Muscle of leg (tissue), 11 donors: ENCODE results near the gene NKAIN2. TPM values are rescaled to one million over a fixed set of nuclear protein-coding genes. Genes with fewer than 3 reads are reported as not detected.
A peak's percentile ranks its signal among the peaks of the same experiment; 100 is the strongest.
"Not testable (repeated sequence)": the region's sequence is repeated elsewhere in the genome, so short reads cannot be mapped to it uniquely, and the experiment has no call there.

Source experiments
- DNase-seq: peaks from one replicate; pipeline ENCODE4 v3.0.0; 2013
- H3K27ac ChIP-seq: one replicate; pipeline ENCODE4 v1.5.1; 2013; ENCODE audit warnings: mild to moderate bottlenecking, low read length, control low read depth
- H3K27me3 ChIP-seq: one replicate; pipeline ENCODE4 v1.6.1; 2013; ENCODE audit warnings: low read length; ENCODE audit not compliant: control insufficient read depth, insufficient read depth
- H3K36me3 ChIP-seq: one replicate; pipeline ENCODE4 v1.6.1; 2013; ENCODE audit warnings: low read length; ENCODE audit not compliant: control insufficient read depth, insufficient read depth
- H3K4me1 ChIP-seq: one replicate; pipeline ENCODE4 v1.6.1; 2013; ENCODE audit warnings: low read length; ENCODE audit not compliant: control insufficient read depth, insufficient read depth
- H3K4me3 ChIP-seq: one replicate; pipeline ENCODE4 v1.5.1; 2013; ENCODE audit warnings: low read length, control low read depth
- H3K9me3 ChIP-seq: replicated peaks from 2 replicates; pipeline ENCODE4 v1.6.1; 2013; ENCODE audit warnings: low read depth, low read length; ENCODE audit not compliant: control insufficient read depth
- WGBS: methylation state at CpG from one replicate; pipeline ENCODE4 v1.1.5; 2013; ENCODE audit warnings: missing lambda C conversion rate; ENCODE audit not compliant: insufficient coverage; 5-methylcytosine and 5-hydroxymethylcytosine counted together
- polyA plus RNA-seq, 8 donors: library from polyadenylated mRNA; unstranded; fragments of 120-200 nt; gene quantifications; one replicate each; pipeline versions ENCODE4 v1.2.1 to v1.2.3, GENCODE V29; 2013; ENCODE audit warnings: inconsistent platforms in 1 of 8, low replicate concordance in 1 of 8; ENCODE audit not compliant: insufficient read length in 8 of 8, insufficient read depth in 1 of 8
- total RNA-seq: library from RNA; stranded (reverse); fragments of 120-200 nt; gene quantifications from one replicate; pipeline ENCODE4 v1.2.4, GENCODE V29; 2013

The NKAIN2 gene
- total and polyA plus RNA-seq, 9 donors = 2.5 to 10.1 (median 7.9) TPM

DNA sequence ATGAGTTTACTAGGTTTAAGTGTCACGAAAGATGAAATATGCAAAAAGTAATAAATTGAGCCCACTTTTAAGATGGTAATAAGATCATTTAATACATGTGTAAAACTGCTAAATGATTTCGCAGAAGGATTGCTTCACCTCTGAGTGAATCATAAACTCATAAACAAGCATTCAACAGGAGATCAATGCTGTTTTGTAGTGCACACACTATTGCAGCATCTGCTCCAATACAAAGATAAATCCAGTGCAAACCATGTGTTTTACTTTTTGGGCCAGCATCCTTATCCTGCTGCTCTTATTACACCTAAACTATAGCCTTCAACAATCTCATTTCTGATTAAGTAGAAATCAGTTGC, 400.1 kb downstream of the NKAIN2 start:
- H3K4me1 ChIP-seq = no peaks in the 10 kb centered on the region
- H3K27ac ChIP-seq = no peak overlapping the region
- no peak for DNase-seq
- WGBS = 100% methylated on average over 1 of the region's 2 CpGs
- no peaks in the 10 kb centered on the region for H3K9me3 ChIP-seq
- no peaks in the 10 kb centered on the region for H3K36me3 ChIP-seq
- no peak overlapping the region for H3K4me3 ChIP-seq
- no peaks in the 10 kb centered on the region for H3K27me3 ChIP-seq

DNA sequence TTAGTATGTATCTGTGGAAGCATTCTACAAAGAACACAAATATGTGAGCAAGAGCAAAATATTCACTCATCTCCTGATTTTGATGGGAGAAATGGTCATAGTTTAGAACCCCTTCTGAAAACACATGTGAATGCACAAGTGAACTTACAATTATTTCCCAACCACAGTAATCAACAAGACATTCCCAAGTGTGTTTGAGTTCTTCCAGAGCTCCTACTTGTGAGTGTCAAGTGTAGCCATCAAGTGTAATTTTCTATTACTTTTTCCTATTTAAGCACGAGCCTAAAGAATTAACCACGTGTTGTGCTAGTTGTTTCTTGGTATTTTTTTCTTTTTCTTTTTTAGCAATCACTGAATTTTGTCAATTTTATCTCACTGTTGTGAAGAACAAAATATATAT, 402.3 kb downstream of the NKAIN2 start:
- no peak overlapping the region for H3K4me3 ChIP-seq
- H3K27ac ChIP-seq = no peak overlapping the region
- H3K9me3 ChIP-seq = no peaks in the 10 kb centered on the region
- H3K27me3 ChIP-seq = no peaks in the 10 kb centered on the region
- H3K4me1 ChIP-seq = no peaks in the 10 kb centered on the region
- no peak for DNase-seq
- no peaks in the 10 kb centered on the region for H3K36me3 ChIP-seq
- no CpG with 5 or more reads among the region's 2 CpGs for WGBS

- H3K36me3 ChIP-seq = no peaks in the 10 kb centered on the region
- H3K4me1 ChIP-seq = no peaks in the 10 kb centered on the region
- H3K27me3 ChIP-seq = no peaks in the 10 kb centered on the region
- H3K9me3 ChIP-seq = no peaks in the 10 kb centered on the region
- no CpG with 5 or more reads among the region's 3 CpGs for WGBS
- no peak for DNase-seq
- H3K4me3 ChIP-seq = no peak overlapping the region
- no peak overlapping the region for H3K27ac ChIP-seq
These were observed 420.1 kb downstream of the NKAIN2 start for GRCh38 chr6:124223611-124224345.

DNA sequence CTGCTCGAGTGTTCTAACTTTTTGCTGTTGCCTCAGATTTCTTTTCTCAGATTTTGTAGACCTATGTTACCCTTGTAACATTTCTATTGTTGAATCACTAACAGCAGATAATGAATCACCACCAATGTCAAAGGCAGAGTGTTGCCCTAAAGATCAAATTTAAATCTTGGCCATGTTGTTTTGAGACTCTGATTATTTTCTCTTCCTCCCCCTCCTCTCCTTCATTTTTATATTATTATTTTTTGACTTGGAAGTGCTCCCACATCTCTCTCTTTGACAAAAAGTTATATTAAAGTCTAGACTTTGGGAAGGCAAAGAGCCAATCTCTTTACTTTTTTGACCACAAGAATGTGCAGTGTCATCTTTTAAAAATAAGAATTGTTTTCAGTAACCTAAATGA, 422.7 kb downstream of the NKAIN2 start:
- H3K4me1 ChIP-seq = no peaks in the 10 kb centered on the region
- 67% methylated on average over 1 of the region's 1 CpG for WGBS
- H3K4me3 ChIP-seq = no peak overlapping the region
- DNase-seq = peak; percentile 2
- H3K27ac ChIP-seq = no peak overlapping the region
- H3K27me3 ChIP-seq = no peaks in the 10 kb centered on the region
- peaks cover 2% of the 10 kb centered on the region for H3K9me3 ChIP-seq
- H3K36me3 ChIP-seq = no peaks in the 10 kb centered on the region

- Histone ChIP-seq H3K36me3 (no peaks in the 10 kb centered on the region), H3K4me3 (no peak overlapping the region), H3K27me3 (no peaks in the 10 kb centered on the region), H3K27ac (no peak overlapping the region), H3K4me1 (no peaks in the 10 kb centered on the region), H3K9me3 (peaks cover 2% of the 10 kb centered on the region)
- 80% methylated on average over 1 of the region's 1 CpG for WGBS
- DNase-seq = no peak
These were observed 429.6 kb downstream of the NKAIN2 start for GRCh38 chr6:124233221-124233620.

GRCh38 chr6:124234801-124235200, 431.1 kb downstream of the NKAIN2 start:
- no peaks in the 10 kb centered on the region for H3K36me3 ChIP-seq
- DNase-seq = no peak
- no peak overlapping the region for H3K4me3 ChIP-seq
- no CpG with 5 or more reads among the region's 2 CpGs for WGBS
- no peaks in the 10 kb centered on the region for H3K4me1 ChIP-seq
- H3K27me3 ChIP-seq = no peaks in the 10 kb centered on the region
- H3K9me3 ChIP-seq = peaks cover 2% of the 10 kb centered on the region
- no peak overlapping the region for H3K27ac ChIP-seq

DNA sequence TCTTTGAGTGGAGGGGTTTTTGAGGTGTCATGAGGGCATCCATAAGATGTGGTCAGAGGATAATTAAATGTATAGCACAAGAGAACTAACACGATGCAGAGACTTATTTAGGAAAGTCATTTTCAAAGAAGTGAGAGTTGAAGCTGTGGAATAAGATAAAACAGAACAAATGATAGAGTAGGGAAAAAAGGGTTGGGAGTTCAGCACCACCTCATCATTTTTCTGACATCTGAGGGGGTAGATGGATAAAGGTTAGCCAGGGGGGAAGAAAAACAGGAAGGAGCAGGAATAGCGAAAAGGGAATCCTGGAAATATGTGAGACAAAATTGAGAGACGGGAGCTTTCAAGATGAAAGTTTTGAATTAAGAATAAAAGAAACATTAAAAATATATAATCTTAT, 434.2 kb downstream of the NKAIN2 start:
- H3K4me3 ChIP-seq = no peak overlapping the region
- no peaks in the 10 kb centered on the region for H3K4me1 ChIP-seq
- no peaks in the 10 kb centered on the region for H3K9me3 ChIP-seq
- no peaks in the 10 kb centered on the region for H3K27me3 ChIP-seq
- H3K27ac ChIP-seq = no peak overlapping the region
- DNase-seq = no peak
- WGBS = 83% methylated on average over 1 of the region's 3 CpGs
- no peaks in the 10 kb centered on the region for H3K36me3 ChIP-seq

- H3K4me3 ChIP-seq, H3K27ac ChIP-seq, H3K9me3 ChIP-seq, H3K36me3 ChIP-seq, DNase-seq, H3K4me1 ChIP-seq, H3K27me3 ChIP-seq: not testable (repeated sequence)
- no CpG with 5 or more reads among the region's 2 CpGs for WGBS
These were observed 434.7 kb downstream of the NKAIN2 start for GRCh38 chr6:124238408-124238807.

DNA sequence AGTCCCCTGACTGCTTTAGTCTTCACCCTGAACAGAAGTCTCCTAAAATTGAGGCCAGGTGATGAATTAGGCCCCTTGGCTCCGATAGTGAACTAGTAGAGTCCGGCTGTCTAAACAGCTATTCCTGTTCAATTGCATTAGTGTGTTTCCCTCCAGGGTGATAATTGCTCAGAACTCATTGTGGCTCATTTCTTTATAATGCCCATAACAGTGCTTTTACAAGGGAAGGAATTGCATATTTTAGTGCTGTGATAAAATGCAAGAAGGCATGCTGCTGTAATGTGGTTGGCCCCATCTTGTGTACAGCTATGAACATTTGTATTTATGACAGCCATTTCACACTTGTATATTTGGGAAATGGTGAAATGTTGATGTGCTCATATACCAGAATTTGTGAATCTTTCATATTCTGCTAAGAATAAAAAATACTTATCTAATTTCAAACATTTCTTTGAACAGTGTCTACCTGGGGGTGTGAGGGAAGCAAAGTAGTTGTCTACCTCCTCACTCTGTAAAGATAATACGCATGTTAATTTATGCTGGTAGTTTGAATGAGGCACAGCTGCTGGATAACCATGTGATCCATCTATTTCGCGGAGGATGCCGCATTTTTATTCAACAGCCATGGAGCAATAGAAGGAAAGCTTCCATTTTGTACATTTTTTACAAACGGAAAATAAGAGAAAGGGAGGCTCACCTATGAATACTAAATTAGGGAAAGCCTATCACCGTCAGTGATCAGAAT, 451.4 kb downstream of the NKAIN2 start:
- Histone ChIP-seq H3K27me3 (no peaks in the 10 kb centered on the region), H3K4me1 (no peaks in the 10 kb centered on the region), H3K4me3 (no peak overlapping the region), H3K36me3 (no peaks in the 10 kb centered on the region), H3K27ac (no peak overlapping the region), H3K9me3 (no peaks in the 10 kb centered on the region)
- WGBS = 44% methylated on average over 3 of the region's 8 CpGs
- no peak for DNase-seq

DNA sequence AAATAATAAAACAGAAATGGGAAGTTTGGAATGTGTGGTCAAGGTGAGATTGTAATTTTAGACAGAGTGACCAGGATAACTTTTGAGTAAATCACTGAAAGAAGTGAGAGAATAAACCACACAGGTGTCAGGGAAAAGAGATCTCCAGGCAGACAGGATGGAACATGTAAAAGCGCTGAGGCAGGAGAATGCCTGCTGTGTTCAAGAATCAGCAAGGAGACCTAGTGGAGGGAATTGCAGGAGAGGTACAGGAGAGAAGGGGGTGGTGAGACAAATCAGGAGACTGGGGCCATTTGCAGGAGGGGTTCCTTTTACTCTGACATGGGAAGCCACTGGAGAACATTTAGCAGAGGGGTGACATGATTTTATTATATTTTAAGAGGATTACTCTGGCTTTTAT, 456.7 kb downstream of the NKAIN2 start:
- DNase-seq = no peak
- Histone ChIP-seq H3K4me1 (no peaks in the 10 kb centered on the region), H3K36me3 (no peaks in the 10 kb centered on the region), H3K9me3 (no peaks in the 10 kb centered on the region), H3K27me3 (no peaks in the 10 kb centered on the region), H3K4me3 (no peak overlapping the region), H3K27ac (no peak overlapping the region)
- WGBS = 100% methylated on average over 1 of the region's 1 CpG
